GM12865 (cell line): ENCODE data around the gene GDPD4.

ENCODE experiments used
- DNase-seq: peaks from one replicate; pipeline ENCODE4 v3.0.0; 2010; ENCODE audit warnings: low read depth
- H3K4me3 ChIP-seq: 2 replicates; pipeline ENCODE4 v1.5.1; 2011; ENCODE audit warnings: mild to moderate bottlenecking, low read depth, low read length, control low read depth
- TF ChIP-seq, protein P1 (sequence below): IDR thresholded peaks from 2 replicates; pipeline ENCODE4 v1.5.1; 2011; ENCODE audit warnings: low read length, control low read depth, low read depth, inconsistent platforms; ENCODE audit not compliant: insufficient read depth; ENCODE audit errors: missing control alignments

The GDPD4 gene

DNA sequence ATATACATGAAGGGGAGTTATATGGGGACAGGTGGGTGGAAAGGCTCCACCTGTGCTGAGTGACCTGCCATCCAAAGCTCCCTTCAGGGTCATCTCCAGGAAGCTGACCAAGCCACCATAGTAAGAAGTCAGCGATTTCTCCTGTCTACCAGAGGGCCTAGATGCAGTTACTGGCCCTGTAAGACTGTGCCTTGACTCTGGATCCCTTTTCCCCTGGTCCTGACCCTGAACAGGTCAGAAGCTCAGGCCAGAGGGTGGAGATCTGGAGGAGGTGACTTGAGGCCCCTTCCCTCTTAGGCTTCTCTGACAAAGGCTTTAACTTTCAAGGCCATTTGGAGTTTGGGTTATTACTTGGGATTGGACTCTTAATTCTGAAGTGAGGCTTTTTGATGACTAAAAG lies 69.7 kb downstream of the GDPD4 start:
- H3K4me3 ChIP-seq = no peak overlapping the region
- DNase-seq = no peak
- TF ChIP-seq, protein P1, sequence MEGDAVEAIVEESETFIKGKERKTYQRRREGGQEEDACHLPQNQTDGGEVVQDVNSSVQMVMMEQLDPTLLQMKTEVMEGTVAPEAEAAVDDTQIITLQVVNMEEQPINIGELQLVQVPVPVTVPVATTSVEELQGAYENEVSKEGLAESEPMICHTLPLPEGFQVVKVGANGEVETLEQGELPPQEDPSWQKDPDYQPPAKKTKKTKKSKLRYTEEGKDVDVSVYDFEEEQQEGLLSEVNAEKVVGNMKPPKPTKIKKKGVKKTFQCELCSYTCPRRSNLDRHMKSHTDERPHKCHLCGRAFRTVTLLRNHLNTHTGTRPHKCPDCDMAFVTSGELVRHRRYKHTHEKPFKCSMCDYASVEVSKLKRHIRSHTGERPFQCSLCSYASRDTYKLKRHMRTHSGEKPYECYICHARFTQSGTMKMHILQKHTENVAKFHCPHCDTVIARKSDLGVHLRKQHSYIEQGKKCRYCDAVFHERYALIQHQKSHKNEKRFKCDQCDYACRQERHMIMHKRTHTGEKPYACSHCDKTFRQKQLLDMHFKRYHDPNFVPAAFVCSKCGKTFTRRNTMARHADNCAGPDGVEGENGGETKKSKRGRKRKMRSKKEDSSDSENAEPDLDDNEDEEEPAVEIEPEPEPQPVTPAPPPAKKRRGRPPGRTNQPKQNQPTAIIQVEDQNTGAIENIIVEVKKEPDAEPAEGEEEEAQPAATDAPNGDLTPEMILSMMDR = no peak

- TF ChIP-seq, protein P1 = no peak
- no peak for DNase-seq
- H3K4me3 ChIP-seq = no peak overlapping the region
Observed at GRCh38 chr11:77230878-77231605, 70.4 kb downstream of the GDPD4 start.

DNA sequence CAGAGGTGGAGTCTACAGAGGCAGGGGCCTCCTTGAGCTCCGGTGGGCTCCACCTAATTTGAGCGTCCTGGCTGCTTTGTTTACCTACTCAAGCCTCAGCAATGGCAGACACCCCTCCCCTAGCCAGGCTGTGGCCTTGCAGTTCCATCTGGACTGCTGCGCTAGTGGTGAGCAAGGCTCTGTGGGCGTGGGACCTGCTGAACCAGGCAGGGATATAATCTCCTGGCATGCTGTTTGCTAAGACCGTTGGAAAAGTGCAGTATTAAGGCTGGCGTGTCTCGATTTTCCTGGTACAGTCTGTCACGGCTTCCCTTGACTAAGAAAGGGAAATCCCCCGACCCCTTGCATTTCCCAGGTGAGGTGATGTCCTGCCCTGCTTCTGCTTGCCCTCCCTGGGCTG lies 77.7 kb downstream of the GDPD4 start:
- TF ChIP-seq, protein P1 = no peak
- DNase-seq = no peak
- H3K4me3 ChIP-seq = no peak overlapping the region

GRCh38 chr11:77217156-77217555 lies 84.3 kb downstream of the GDPD4 start:
- DNase-seq = no peak
- H3K4me3 ChIP-seq = no peak overlapping the region
- TF ChIP-seq, protein P1 = no peak

- no peak for DNase-seq
- TF ChIP-seq, protein P1 = no peak
- H3K4me3 ChIP-seq = no peak overlapping the region
Observed at GRCh38 chr11:77215106-77215505, 86.4 kb downstream of the GDPD4 start.

GRCh38 chr11:77214557-77214956 lies 86.9 kb downstream of the GDPD4 start:
- TF ChIP-seq, protein P1 = no peak
- H3K4me3 ChIP-seq = no peak overlapping the region
- no peak for DNase-seq

GRCh38 chr11:77213589-77214428 lies 87.7 kb downstream of the GDPD4 start:
- no peak for DNase-seq
- TF ChIP-seq, protein P1 = no peak
- no peak overlapping the region for H3K4me3 ChIP-seq
